Activated CD4-positive, alpha-beta T cell treated with anti-CD3 and anti-CD28 coated beads, Interleukin-10, Interleukin-2, amounts not matched to agents 100 ng/mL and 50 ng/mL, durations not matched to agents 16 hours and 8 hours (primary cell): Measurements from ENCODE around the gene LGALS3BP.
A peak's percentile ranks its signal among the peaks of the same experiment; 100 is the strongest.

Source experiments
- DNase-seq: peaks from one replicate; pipeline ENCODE4 v3.0.0-alpha.2; 2020

Gene LGALS3BP

GRCh38 chr17:78999056-78999768, 19.5 kb upstream of the LGALS3BP start:
- no peak for DNase-seq

DNA sequence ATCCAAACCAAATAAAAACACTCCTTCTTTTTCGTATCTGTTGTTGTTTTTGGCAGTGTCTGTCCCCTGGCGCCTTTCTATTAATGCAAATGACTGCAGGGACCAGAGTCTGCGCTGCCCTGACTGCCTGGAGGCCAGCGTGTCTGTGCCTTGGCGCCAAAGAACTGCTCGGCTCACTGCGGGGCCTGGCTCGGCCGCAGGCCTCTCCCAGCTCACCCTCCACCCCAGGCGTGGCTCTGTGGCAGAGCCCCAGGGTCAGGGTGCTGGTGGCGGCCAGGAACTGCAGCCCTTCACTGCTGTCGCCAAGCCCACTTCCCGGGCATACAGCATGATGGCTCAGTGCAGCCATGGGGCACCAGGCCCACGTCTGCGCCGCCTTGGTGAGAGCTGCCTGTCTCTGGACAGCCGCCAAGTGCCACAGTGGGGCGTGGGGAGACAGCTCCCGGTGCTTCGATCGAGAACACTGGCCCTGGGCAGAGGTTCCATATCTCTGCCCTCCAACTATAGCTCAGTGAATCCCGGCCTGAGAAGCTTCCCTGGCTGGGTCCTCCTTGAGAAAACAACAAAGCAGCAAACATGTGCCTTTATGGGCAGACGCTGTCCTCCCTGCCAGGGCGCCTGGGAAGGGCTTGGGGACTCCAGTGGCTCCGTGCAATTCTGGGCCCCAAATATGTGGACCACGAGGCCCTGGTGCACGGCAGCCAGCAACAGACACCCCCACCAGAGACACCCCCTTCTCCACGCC, 18.8 kb upstream of the LGALS3BP start:
- DNase-seq, result no peak

- no peak for DNase-seq
Measured at GRCh38 chr17:78997881-78998280, 18.2 kb upstream of the LGALS3BP start.

DNA sequence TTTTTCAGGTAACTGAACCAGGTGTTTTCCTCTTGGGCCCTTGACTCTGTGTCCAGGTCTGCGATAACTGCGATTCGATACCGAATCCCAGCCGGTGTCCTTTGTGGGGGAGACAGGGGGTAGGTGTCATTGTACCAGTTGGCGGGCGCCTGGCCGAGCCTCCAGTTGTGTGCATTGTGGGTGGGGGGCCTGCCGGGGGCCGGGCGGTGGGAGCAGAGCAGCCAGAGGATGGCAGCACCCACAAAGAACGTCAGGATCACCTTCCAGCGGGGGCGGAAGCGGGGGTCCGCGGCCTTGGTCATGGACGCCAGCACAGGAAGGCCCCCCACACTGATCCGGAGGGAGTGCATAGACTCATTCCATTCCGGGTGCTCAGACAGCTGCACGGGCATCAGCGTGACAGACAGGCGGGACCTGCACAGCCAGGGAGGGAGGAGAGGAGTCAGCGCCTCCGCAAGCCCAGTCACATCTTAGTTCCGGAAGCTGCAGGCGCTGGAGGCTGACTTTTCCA, 17.6 kb upstream of the LGALS3BP start:
- no peak for DNase-seq

GRCh38 chr17:78996781-78997201, 17.1 kb upstream of the LGALS3BP start:
- DNase-seq, result no peak

DNA sequence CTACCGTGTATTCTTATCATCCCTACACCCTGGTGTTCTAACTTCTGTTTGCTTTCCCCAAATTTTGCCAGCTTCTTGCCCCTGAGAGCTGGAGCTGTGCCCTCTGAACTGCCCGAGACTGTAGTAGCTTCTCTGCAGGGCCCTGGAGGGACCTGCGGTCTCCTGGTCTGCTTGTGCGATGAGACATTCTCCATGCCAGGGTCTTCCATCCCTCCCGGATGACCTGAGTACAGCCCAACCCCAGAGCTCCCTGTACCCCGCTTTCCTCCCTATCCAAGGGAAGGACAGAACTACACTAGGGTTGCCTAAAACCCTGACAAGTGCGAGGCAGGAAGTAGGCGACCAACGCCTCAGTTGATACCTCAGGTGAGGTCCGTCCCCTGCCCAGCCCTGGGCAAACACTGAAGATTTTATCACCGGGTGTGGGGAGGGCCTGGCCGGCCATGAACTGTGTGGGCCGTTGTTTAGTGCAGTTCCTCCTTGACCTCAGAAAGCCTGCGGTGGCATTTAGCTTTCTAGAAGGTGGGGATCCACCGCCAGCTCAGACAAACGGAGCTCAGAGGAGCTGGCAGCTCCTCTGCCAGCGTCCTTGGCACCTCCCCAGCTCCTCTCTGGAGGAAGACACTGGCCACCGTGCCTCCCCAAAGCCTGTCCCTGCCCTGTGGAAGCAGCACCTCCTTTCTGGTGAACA, 16.2 kb upstream of the LGALS3BP start:
- DNase-seq, result no peak

DNA sequence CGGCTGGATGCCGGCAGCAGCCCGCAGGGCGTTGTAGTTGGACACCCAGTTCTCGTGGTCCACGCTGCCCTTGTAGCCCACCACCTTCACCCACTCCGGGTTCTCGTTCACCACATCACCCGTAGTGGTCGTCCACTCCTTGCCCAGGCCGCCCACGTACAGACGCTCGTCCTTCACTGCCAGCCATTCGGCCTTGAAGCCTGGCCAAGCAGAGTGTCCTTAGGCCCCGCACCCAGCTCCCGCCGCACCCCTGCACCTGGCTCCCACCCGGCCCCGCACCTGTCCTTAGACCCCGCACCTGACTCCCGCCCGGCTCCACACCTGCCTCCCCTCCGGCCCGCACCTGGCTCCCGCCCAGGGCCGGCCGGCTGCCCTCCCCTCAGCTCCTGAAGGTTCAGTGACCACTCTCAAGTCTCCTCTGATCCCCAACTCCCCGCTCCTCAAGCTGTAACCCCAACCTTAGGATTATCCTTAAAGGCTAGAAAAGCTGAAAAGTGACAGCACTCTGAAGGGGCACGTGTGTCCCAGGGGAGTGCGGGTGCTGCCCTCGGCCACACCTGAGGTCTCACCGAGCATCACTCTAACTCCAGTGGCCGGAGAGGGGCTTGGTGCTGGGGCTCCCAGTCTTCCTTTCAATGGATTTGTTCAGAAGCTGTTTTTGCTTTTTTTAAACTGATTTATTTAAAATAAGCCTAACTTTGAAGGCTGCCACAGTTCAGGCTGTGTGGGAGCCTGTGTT, 15.5 kb upstream of the LGALS3BP start:
- DNase-seq, result no peak

DNA sequence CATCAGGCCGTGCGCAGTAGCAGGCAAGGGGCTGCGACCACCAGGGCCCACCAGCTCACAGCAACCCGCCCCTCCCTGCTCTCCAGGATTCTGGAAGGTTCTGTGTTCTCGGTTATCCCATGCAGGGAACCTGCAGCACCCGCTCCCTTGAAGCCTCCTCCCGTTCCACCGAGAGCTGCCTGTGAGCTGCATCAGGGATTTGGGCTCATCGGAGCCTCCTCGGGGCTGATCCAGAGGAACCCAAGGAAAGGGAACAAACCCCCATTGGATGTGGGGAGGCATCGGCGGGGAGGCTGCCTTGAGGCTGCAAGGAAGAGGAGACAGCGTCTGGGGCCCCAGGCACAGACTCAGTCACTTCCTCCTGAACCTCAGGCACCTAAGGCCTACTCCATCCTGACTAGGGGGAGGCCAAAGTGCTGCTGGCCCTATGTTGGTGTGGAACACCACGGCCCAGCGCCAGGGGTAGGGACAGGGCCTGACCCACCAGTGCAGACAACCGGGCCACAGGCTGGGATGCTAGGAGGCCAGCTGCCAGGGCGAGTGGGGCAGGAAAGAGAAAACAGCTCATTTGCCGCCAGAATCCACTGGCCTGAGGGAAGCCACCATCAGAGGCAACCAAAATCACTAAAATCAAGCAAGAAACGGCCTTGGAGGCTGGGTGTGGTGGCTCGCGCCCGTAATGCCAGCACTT, 14.4 kb upstream of the LGALS3BP start:
- DNase-seq, result no peak

GRCh38 chr17:78993241-78993956, 13.7 kb upstream of the LGALS3BP start:
- DNase-seq, result peak; percentile 52

GRCh38 chr17:78992542-78993212, 13.0 kb upstream of the LGALS3BP start:
- DNase-seq, result no peak

- no peak for DNase-seq
Measured at GRCh38 chr17:78991906-78992532, 12.3 kb upstream of the LGALS3BP start.

DNA sequence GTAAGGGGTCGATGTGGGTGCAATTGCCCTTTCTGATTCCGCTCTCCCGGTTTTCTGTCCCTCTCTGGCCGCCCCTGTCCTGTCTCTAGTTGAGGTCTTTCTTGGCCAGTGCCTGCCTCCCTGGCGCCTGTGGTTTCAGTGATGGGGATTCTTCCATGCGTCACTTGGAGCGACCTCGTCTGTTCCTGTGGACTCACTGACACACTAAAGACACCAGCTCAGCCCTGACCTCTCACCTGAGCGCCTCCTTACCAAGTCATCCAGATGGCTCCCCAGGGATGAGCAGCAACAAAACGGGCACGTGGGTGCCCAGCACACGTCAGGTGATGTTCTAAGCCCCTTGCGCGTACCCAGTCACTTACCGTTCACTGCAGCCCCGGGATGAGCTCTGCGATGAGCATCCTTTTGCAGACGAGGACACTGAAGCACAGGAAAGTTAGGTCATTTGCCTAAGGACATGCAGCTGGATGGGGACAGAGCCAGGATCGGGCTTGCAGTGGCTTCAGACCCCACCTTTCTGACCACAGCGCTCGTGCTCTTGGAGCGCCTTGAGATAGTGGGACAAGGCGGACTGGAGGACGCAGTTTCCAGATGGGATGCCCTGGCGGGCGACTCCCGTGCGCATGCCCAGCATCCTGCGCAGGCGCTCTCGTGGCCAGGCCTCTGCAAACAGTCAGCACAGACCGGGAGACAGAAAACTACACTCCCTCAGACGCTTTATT, 11.5 kb upstream of the LGALS3BP start:
- no peak for DNase-seq

DNA sequence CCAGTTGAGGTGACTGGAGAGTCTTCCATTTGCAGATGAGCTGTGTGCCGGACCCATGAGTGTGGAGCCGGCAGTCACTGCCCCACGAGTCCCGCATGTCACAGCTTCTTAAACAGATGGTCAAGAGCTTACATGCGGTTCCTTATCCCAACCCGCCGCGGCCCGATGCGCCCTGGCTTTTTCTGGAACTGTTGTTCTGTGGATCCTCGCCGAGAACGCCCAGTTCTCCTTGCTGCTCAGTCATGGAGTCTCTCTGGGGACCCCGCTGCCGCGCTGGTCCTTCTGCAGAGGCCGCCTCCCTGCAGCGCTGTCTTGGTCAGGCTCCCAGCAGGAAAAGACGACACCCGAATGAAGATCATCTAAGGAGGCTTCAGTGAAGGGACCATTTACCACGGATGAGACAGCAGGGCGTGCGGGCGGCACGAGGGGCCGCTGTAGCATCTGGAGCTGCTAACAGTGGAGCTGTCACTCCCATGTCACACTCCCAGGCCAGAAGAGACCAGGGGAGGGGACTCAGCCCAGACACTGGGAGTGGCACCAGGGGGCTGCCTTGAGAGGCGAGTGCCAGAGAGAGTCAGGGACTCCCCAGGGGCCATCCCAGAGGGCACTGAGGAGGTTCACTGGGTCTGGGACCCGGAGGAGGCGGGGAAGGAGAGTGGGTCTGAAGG, 10.8 kb upstream of the LGALS3BP start:
- DNase-seq, result no peak

GRCh38 chr17:78988152-78988551, 8.4 kb upstream of the LGALS3BP start:
- no peak for DNase-seq

- DNase-seq, result no peak
Measured at GRCh38 chr17:78986649-78987328, 7.1 kb upstream of the LGALS3BP start.

DNA sequence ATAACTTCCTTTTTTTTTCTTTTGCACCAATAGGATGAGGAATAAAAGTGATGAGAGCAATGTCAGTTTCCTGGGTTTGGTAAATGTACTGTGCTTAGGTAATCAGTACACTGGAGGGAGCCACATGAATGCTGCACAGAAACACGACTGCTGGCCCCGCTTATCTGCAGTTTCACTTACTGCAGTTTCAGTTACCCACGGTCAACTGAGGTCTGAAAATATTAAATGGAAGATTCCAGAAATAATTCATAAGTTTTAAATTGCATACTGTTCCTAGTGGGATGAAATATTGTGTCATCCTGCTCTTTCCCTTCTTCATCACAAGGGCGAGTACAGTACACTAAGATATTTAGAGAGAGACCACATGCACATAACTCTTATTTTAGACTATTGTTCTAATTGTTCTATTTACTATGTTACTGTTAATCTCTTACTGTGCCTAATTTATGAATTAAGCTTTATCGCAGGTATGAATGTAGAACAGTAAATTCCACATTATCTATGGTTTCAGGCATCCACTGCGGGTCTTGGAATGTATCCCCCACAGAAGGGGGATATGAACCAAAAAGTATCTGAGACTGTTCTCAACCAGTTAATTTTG, 6.4 kb upstream of the LGALS3BP start:
- DNase-seq, result peak; percentile 26

- DNase-seq, result no peak
Measured at GRCh38 chr17:78985395-78985794, 5.7 kb upstream of the LGALS3BP start.
